Suprapubic skin (tissue), 4 donors: ENCODE results near the gene OVAAL.

Source experiments
- CTCF ChIP-seq, 2 donors: fragments of 200-600 bp in 1 of 2; fragments of 450-650 bp in 1 of 2; sonication (generic) in 1 of 2; IDR thresholded peaks; one replicate each; pipeline ENCODE4 v1.5.1; 2016 to 2019; ENCODE audit warnings: antibody characterized with exemption in 2 of 2, mild to moderate bottlenecking in 1 of 2, moderate library complexity in 1 of 2
- EP300 ChIP-seq: sonication (generic); formaldehyde crosslinking; IDR thresholded peaks from one replicate; pipeline ENCODE4 v1.6.1; 2017; ENCODE audit warnings: antibody characterized with exemption
- POLR2A ChIP-seq, 2 donors: fragments of 450-650 bp; IDR thresholded peaks; one replicate each; pipeline ENCODE4 v1.6.1; 2017; ENCODE audit warnings: antibody characterized with exemption in 2 of 2, mild to moderate bottlenecking in 2 of 2, moderate library complexity in 2 of 2
- POLR2AphosphoS5 ChIP-seq, 3 donors: sonication (generic); formaldehyde crosslinking; IDR thresholded peaks; one replicate each; pipeline ENCODE4 v1.6.1; 2017; ENCODE audit warnings: antibody characterized with exemption in 3 of 3

GRCh38 chr1:180510882-180511281 is 47.9 kb upstream of the OVAAL start:
- TF ChIP-seq CTCF (IDR thresholded peaks at IDR 0.05) (no peak), POLR2A (IDR thresholded peaks at IDR 0.05) (no peak), EP300 (no peak), POLR2AphosphoS5 (IDR thresholded peaks at IDR 0.05) (no peak)
